WTC11 (cell line): ENCODE measurements around the gene FN3K.

Source experiments
- AFF4 ChIP-seq: sonication (generic); formaldehyde crosslinking; IDR thresholded peaks from 2 replicates; pipeline ENCODE4 v1.8.1; 2023; ENCODE audit warnings: mild to moderate bottlenecking, missing genetic modification reagents, borderline replicate concordance
- ATF2 ChIP-seq: sonication (generic); formaldehyde crosslinking; IDR thresholded peaks from 2 replicates; pipeline ENCODE4 v1.8.1; 2022; ENCODE audit warnings: low read depth, missing genetic modification reagents, borderline replicate concordance
- NR1H2 ChIP-seq: sonication (generic); formaldehyde crosslinking; IDR thresholded peaks from 2 replicates; pipeline ENCODE4 v1.9.0; 2021; ENCODE audit warnings: mild to moderate bottlenecking, moderate library complexity, missing genetic modification reagents
- NR2C2 ChIP-seq: sonication (generic); formaldehyde crosslinking; IDR thresholded peaks from 2 replicates; pipeline ENCODE4 v1.8.0; 2022; ENCODE audit warnings: mild to moderate bottlenecking, missing genetic modification reagents
- USF2 ChIP-seq: sonication (generic); formaldehyde crosslinking; IDR thresholded peaks from 2 replicates; pipeline ENCODE4 v1.8.1; 2023; ENCODE audit warnings: mild to moderate bottlenecking, missing genetic modification reagents, moderate library complexity
- ZNF317 ChIP-seq: sonication (generic); formaldehyde crosslinking; IDR thresholded peaks from 2 replicates; pipeline ENCODE4 v1.8.1; 2023; ENCODE audit warnings: low read depth, mild to moderate bottlenecking, moderate library complexity, missing genetic modification reagents, borderline replicate concordance
- TF ChIP-seq, protein P1 (sequence below): fragments of 200-600 bp; IDR thresholded peaks from 2 replicates; pipeline ENCODE4 v1.8.0; 2022; ENCODE audit warnings: antibody characterized with exemption
- TF ChIP-seq, protein P2 (sequence below): sonication (generic); formaldehyde crosslinking; IDR thresholded peaks from 2 replicates; pipeline ENCODE4 v1.8.0; 2022; ENCODE audit warnings: mild to moderate bottlenecking, missing genetic modification reagents
- TF ChIP-seq, protein P3 (sequence below): sonication (generic); formaldehyde crosslinking; IDR thresholded peaks from 2 replicates; pipeline ENCODE4 v1.8.0; 2022; ENCODE audit warnings: mild to moderate bottlenecking, missing genetic modification reagents

- TF ChIP-seq, protein P1, sequence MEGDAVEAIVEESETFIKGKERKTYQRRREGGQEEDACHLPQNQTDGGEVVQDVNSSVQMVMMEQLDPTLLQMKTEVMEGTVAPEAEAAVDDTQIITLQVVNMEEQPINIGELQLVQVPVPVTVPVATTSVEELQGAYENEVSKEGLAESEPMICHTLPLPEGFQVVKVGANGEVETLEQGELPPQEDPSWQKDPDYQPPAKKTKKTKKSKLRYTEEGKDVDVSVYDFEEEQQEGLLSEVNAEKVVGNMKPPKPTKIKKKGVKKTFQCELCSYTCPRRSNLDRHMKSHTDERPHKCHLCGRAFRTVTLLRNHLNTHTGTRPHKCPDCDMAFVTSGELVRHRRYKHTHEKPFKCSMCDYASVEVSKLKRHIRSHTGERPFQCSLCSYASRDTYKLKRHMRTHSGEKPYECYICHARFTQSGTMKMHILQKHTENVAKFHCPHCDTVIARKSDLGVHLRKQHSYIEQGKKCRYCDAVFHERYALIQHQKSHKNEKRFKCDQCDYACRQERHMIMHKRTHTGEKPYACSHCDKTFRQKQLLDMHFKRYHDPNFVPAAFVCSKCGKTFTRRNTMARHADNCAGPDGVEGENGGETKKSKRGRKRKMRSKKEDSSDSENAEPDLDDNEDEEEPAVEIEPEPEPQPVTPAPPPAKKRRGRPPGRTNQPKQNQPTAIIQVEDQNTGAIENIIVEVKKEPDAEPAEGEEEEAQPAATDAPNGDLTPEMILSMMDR: no peak
- TF ChIP-seq, protein P2, sequence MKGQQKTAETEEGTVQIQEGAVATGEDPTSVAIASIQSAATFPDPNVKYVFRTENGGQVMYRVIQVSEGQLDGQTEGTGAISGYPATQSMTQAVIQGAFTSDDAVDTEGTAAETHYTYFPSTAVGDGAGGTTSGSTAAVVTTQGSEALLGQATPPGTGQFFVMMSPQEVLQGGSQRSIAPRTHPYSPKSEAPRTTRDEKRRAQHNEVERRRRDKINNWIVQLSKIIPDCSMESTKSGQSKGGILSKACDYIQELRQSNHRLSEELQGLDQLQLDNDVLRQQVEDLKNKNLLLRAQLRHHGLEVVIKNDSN (CRISPR knock-in tag): no peak
- TF ChIP-seq, protein P3, sequence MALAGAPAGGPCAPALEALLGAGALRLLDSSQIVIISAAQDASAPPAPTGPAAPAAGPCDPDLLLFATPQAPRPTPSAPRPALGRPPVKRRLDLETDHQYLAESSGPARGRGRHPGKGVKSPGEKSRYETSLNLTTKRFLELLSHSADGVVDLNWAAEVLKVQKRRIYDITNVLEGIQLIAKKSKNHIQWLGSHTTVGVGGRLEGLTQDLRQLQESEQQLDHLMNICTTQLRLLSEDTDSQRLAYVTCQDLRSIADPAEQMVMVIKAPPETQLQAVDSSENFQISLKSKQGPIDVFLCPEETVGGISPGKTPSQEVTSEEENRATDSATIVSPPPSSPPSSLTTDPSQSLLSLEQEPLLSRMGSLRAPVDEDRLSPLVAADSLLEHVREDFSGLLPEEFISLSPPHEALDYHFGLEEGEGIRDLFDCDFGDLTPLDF (CRISPR knock-in tag): no peak
- TF ChIP-seq USF2 (no peak), NR2C2 (CRISPR knock-in tag) (no peak), ZNF317 (no peak), NR1H2 (CRISPR knock-in tag) (no peak), AFF4 (CRISPR knock-in tag) (no peak), ATF2 (CRISPR knock-in tag) (no peak)
These were observed 16.3 kb upstream of the FN3K start for GRCh38 chr17:82718986-82719685.
